Colonic mucosa (tissue), 4 donors: Measurements from ENCODE around the gene SDCBP2. TPM values are rescaled to one million over a fixed set of nuclear protein-coding genes. Genes with fewer than 3 reads are reported as not detected.

Experiments
- DNase-seq: peaks from one replicate; pipeline ENCODE4 v3.0.0-alpha.2; 2020
- H3K27ac ChIP-seq: fragments of 200-600 bp; one replicate; pipeline ENCODE4 v1.8.0; 2021
- H3K27me3 ChIP-seq: fragments of 200-600 bp; one replicate; pipeline ENCODE4 v1.8.0; 2021
- H3K36me3 ChIP-seq: fragments of 200-600 bp; one replicate; pipeline ENCODE4 v1.8.0; 2021
- H3K4me1 ChIP-seq: fragments of 200-600 bp; one replicate; pipeline ENCODE4 v1.8.0; 2021; ENCODE audit warnings: mild to moderate bottlenecking
- H3K4me3 ChIP-seq: fragments of 200-600 bp; one replicate; pipeline ENCODE4 v1.8.0; 2021
- H3K9ac ChIP-seq, 2 donors: one replicate each; pipeline ENCODE4 v1.7.0; 2013; ENCODE audit warnings: control low read depth in 2 of 2, low read depth in 2 of 2, low read length in 2 of 2
- H3K9me3 ChIP-seq: fragments of 200-600 bp; one replicate; pipeline ENCODE4 v1.8.0; 2021
- CTCF ChIP-seq: fragments of 200-600 bp; IDR thresholded peaks from one replicate; pipeline ENCODE4 v1.8.0; 2022; ENCODE audit warnings: antibody characterized with exemption, mild to moderate bottlenecking
- intact Hi-C: fragments of 100-400 bp; cut with DNase I; formaldehyde crosslinking; loops from one replicate; pipeline ENCODE4 v1.14.1; 2022
- total RNA-seq, 2 donors: library from RNA; stranded (reverse); fragmentation: NEBNext Ultra II Directional in 1 of 2; extraction: Animal tissue kit (Norgen Biotek cat#: 25700) in 1 of 2; gene quantifications; one replicate each; pipeline ENCODE4 v1.2.1, GENCODE V29; 2021
- donor health status: healthy.
- donor health status: DM: no; HTN: no; CAD: no.
- donor health status: DM: no; HTN: no; CAD: no.

The SDCBP2 gene
- total RNA-seq, 2 donors from 2014 or later = 202 to 345 TPM

- Histone ChIP-seq H3K4me3 (no peak overlapping the region), H3K9me3 (no peaks in the 10 kb centered on the region), H3K4me1 (no peaks in the 10 kb centered on the region), H3K27ac (no peak overlapping the region), H3K36me3 (no peaks in the 10 kb centered on the region), H3K27me3 (no peaks in the 10 kb centered on the region), H3K9ac (no peak overlapping the region)
- no peak for TF ChIP-seq CTCF
- intact Hi-C loops = no loop called here
- no peak for DNase-seq
Measured at GRCh38 chr20:1301031-1301529, 27.9 kb downstream of the SDCBP2 start.

DNA sequence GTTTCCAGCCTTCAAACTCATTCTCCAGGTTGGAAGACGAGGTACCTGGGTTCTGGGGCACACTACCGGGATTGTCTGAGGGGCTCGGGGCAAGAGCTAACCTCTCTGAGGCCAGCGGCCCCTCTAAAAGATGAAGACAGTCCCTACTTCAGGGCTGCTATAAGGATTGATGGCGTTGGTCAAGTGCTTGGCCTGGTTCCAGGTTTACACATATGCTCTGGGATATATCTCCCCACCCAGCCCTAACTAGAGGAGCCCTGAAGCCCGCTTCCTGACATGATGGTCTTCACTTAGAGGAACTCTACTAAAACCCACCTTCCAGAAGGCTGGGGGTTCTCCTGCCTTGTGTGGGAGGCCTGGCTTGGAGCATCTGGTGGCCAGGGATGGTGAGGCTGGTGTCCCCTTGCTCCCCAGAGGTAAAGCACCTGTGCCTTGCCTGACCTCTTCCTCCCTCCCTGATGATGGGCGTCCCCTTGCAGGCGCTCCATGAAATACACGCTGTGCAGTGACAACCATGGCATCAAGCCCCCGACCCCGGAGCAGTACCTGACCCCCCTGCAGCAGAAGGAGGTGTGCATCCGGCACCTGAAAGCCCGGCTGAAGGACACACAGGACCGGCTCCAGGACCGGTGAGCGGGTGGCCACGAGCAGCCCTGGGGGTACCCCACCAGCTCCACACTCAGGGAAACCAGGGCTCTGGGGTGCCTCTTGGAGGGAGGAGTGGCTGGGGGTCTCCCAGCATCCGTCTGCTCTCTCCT is 28.7 kb downstream of the SDCBP2 start:
- Histone ChIP-seq H3K4me3 (no peak overlapping the region), H3K9ac (no peak overlapping the region), H3K36me3 (no peaks in the 10 kb centered on the region), H3K27ac (no peak overlapping the region), H3K4me1 (no peaks in the 10 kb centered on the region), H3K27me3 (no peaks in the 10 kb centered on the region), H3K9me3 (no peaks in the 10 kb centered on the region)
- no peak for DNase-seq
- intact Hi-C loops = no loop called here
- no peak for TF ChIP-seq CTCF

DNA sequence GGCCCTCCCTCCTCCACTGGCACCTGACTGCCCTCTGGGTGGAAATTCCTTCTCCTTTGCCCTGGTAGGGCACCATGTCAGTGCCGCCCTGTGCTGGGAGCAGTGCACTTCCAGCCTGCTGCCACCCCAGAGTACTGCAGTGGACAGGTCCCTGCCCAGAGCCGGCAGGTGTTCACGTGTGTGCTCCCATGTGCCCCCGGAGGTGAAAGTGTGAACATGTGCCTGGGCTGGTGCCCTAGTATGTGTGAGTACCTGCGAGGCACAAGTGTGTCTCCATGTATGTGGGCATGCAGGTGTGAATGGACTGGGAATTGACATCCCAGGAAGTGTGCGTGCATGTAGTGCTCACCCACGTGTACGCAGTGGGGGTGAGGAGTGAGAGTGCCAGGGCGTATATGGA is 29.4 kb downstream of the SDCBP2 start:
- DNase-seq = peak; percentile 34
- no peaks in the 10 kb centered on the region for H3K27me3 ChIP-seq
- no peaks in the 10 kb centered on the region for H3K9me3 ChIP-seq
- TF ChIP-seq CTCF = peak; percentile 22
- H3K27ac ChIP-seq = no peak overlapping the region
- no peak overlapping the region for H3K9ac ChIP-seq
- H3K36me3 ChIP-seq = no peaks in the 10 kb centered on the region
- no peak overlapping the region for H3K4me3 ChIP-seq
- intact Hi-C loops = no loop called here
- H3K4me1 ChIP-seq = no peaks in the 10 kb centered on the region

DNA sequence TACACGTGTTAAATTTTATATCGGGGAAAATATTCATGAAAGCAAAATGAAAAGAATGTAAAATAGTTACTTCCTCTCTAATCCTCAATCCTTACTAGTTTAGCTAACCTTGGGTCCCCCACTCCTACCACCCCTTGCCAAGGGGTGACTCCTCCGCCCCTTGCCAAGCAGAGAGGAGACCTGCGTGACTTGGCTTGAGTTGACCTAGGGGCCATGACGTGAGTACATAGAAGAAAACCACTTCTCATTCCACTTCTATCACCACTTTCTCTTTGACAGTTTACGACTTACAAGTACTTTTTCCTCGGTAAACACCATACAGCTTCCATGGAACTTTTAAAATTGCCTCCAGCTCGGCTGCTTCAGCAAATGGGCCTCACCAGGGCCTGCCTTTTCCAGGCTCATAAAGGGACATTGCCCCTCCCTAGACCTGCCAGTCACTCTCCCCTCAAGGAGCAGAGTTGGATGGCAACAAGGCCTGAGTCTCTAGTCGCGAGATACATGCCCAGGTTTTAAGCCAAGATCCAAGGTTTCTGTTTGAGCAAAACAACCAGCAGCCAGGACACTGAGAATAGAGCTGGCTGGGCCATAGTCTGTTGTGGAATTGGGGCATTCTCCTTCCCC is 29.9 kb downstream of the SDCBP2 start:
- H3K4me1 ChIP-seq = no peaks in the 10 kb centered on the region
- TF ChIP-seq CTCF = no peak
- H3K36me3 ChIP-seq = no peaks in the 10 kb centered on the region
- H3K4me3 ChIP-seq = no peak overlapping the region
- H3K9me3 ChIP-seq = no peaks in the 10 kb centered on the region
- no peaks in the 10 kb centered on the region for H3K27me3 ChIP-seq
- intact Hi-C loops = no loop called here
- H3K9ac ChIP-seq = no peak overlapping the region
- no peak for DNase-seq
- H3K27ac ChIP-seq = no peak overlapping the region

GRCh38 chr20:1298166-1298565 is 30.8 kb downstream of the SDCBP2 start:
- TF ChIP-seq CTCF = no peak
- H3K27ac ChIP-seq = no peak overlapping the region

More at GRCh38 chr20:1298166-1298565, 30.8 kb downstream of the SDCBP2 start:
- no peak for DNase-seq
- no peak overlapping the region for H3K9ac ChIP-seq
- no peaks in the 10 kb centered on the region for H3K36me3 ChIP-seq
- no peaks in the 10 kb centered on the region for H3K4me1 ChIP-seq
- H3K27me3 ChIP-seq = no peaks in the 10 kb centered on the region
- H3K9me3 ChIP-seq = no peaks in the 10 kb centered on the region
- no peak overlapping the region for H3K4me3 ChIP-seq
- intact Hi-C loops = no loop called here
